ENCODE results near the gene MTHFD2L.
A peak's percentile ranks its signal among the peaks of the same experiment; 100 is the strongest.

MTHFD2L gene

GRCh38 chr4:74244049-74244448 lies 86.1 kb downstream of the MTHFD2L start:
- TF ChIP-seq CTCF (conservative IDR thresholded peaks at IDR 0.05; ENCODE audit: low read depth, low read length) = no peak
- H3K4me3 ChIP-seq (ENCODE audit: low read length) = no peak overlapping the region
- no peak for DNase-seq (ENCODE audit: low read depth)

DNA sequence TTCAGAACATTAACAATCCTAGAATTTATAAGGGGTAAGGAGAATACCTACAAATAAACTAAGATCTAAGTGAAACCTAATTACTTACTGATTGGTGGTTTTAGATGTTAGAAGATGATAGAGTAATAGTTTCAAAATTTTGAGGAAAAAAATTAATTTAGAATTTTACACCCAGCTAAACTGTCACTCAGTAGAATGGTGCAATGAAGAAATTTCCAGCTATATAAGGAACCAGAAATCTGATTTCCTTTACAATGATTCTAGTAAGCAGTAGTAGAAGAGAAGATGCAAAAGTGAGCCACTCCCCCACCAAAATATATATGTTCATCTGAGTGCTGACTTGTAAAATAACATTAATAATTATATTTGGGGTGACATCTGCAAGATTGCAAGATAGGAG lies 95.0 kb downstream of the MTHFD2L start:
- TF ChIP-seq CTCF (conservative IDR thresholded peaks at IDR 0.05; ENCODE audit: low read depth, low read length) = no peak
- H3K4me3 ChIP-seq (ENCODE audit: low read length) = no peak overlapping the region
- DNase-seq (ENCODE audit: low read depth) = no peak

DNA sequence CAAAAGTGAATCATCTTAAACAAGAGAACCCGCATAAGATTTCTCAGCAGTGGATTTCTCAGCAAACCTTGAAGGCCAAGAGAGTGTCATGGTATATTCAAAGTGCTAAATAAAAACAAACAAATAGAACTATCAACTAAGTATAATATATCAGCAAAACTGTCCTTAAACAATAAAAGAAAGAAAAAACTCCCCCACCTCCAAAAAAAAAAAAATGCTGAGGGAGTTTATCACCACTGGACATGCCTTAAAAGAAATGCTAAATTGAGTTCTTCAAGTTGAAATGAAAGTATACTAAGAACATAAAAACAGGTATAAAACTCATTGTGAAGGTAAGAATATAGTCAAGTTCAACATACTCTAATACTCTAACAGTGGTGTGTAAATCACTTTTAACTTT lies 96.5 kb downstream of the MTHFD2L start:
- no peak for DNase-seq (ENCODE audit: low read depth)
- no peak overlapping the region for H3K4me3 ChIP-seq (ENCODE audit: low read length)
- no peak for TF ChIP-seq CTCF (conservative IDR thresholded peaks at IDR 0.05; ENCODE audit: low read depth, low read length)

DNA sequence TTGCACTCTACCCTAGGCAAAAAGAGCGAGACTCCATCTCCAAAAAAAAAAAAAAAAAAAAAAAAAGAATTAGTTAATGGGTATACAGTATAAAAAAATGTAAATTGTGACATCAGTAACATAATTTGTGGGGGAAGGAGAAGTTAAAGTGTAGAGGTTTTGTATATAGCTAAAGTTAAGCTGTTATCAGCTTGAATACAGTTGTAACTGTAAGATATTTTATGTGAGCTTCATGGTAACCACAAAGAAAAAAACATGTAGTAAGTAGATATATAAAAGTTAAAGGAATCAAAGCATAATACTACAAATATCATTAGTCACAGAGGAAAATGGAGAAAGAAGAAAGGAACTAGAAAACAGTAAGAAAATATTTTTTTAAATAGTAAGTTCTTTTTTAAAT lies 97.2 kb downstream of the MTHFD2L start:
- TF ChIP-seq CTCF (conservative IDR thresholded peaks at IDR 0.05; ENCODE audit: low read depth, low read length) = no peak
- DNase-seq (ENCODE audit: low read depth) = no peak
- H3K4me3 ChIP-seq (ENCODE audit: low read length) = no peak overlapping the region

DNA sequence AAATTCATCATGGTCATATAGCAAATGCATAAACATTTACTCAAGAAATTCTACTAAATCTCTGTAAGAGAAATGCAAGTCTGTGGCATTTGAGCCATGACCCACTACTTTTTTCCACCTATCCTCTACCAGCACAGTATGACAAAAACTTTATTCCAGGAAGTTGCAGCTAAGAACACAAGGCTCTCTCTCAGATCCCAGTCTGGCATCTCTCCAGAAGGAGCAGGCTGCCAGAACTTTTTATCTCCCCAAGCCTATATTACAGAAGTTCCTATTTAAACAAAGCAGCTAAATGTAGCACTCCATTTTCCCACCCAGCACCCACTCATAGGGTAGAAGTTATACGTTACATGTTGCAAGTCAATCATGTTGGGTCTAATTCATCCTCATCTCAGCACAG lies 101.0 kb downstream of the MTHFD2L start:
- H3K4me3 ChIP-seq (ENCODE audit: low read length) = no peak overlapping the region
- TF ChIP-seq CTCF (conservative IDR thresholded peaks at IDR 0.05; ENCODE audit: low read depth, low read length) = no peak
- peak; percentile 43 for DNase-seq (ENCODE audit: low read depth)

- no peak overlapping the region for H3K4me3 ChIP-seq (ENCODE audit: low read length)
- TF ChIP-seq CTCF (conservative IDR thresholded peaks at IDR 0.05; ENCODE audit: low read depth, low read length) = no peak
- DNase-seq (ENCODE audit: low read depth) = no peak
Observed at GRCh38 chr4:74260036-74260435, 102.1 kb downstream of the MTHFD2L start.

DNA sequence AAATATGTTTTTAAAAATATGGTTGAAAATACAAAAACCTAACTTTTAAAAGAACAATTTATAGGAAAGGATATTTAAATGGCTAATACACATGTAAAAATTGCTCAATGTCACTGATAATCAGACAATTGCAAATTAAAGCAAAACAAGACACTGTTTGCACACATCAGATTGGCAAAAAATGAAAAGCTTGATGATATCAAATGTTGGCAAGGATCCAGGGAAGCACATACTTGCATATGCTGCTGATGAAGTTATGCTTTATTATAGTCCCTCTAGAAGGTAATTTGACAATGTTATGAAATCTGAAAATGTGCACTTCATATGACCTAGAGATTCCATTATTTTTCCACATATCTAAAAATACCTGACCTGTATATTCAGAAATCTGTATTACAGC lies 104.6 kb downstream of the MTHFD2L start:
- H3K4me3 ChIP-seq (ENCODE audit: low read length) = no peak overlapping the region
- TF ChIP-seq CTCF (conservative IDR thresholded peaks at IDR 0.05; ENCODE audit: low read depth, low read length) = no peak
- no peak for DNase-seq (ENCODE audit: low read depth)
